ENCODE results near the gene CMTM8.

CMTM8 gene

GRCh38 chr3:32320080-32320479 lies 81.6 kb downstream of the CMTM8 start:
- Histone ChIP-seq H3K36me3 (ENCODE audit: control insufficient read depth, insufficient read depth, low read length) (no peaks in the 10 kb centered on the region), H3K9ac (ENCODE audit: low read length) (no peak overlapping the region), H3K27ac (ENCODE audit: low read depth, low read length) (no peak overlapping the region), H3K4me1 (ENCODE audit: control insufficient read depth, insufficient read depth, low read length) (peaks cover 10% of the 10 kb centered on the region), H3K4me3 (ENCODE audit: low read depth, low read length) (no peak overlapping the region), H3K9me3 (ENCODE audit: control insufficient read depth, insufficient read depth, low read depth, low read length) (no peaks in the 10 kb centered on the region), H3K27me3 (ENCODE audit: control insufficient read depth, insufficient read depth, low read length) (no peaks in the 10 kb centered on the region)

GRCh38 chr3:32321095-32321790 lies 82.8 kb downstream of the CMTM8 start:
- Histone ChIP-seq H3K36me3 (ENCODE audit: control insufficient read depth, insufficient read depth, low read length) (no peaks in the 10 kb centered on the region), H3K4me3 (ENCODE audit: low read depth, low read length) (no peak overlapping the region), H3K9ac (ENCODE audit: low read length) (no peak overlapping the region), H3K27me3 (ENCODE audit: control insufficient read depth, insufficient read depth, low read length) (no peaks in the 10 kb centered on the region), H3K9me3 (ENCODE audit: control insufficient read depth, insufficient read depth, low read depth, low read length) (no peaks in the 10 kb centered on the region), H3K4me1 (ENCODE audit: control insufficient read depth, insufficient read depth, low read length) (peaks cover 21% of the 10 kb centered on the region), H3K27ac (ENCODE audit: low read depth, low read length) (no peak overlapping the region)

- Histone ChIP-seq H3K4me1 (ENCODE audit: control insufficient read depth, insufficient read depth, low read length) (peaks cover 21% of the 10 kb centered on the region), H3K9me3 (ENCODE audit: control insufficient read depth, insufficient read depth, low read depth, low read length) (no peaks in the 10 kb centered on the region)
Observed at GRCh38 chr3:32322311-32322710, 83.8 kb downstream of the CMTM8 start.

GRCh38 chr3:32323604-32324003 lies 85.1 kb downstream of the CMTM8 start:
- Histone ChIP-seq H3K9me3 (ENCODE audit: control insufficient read depth, insufficient read depth, low read depth, low read length) (no peaks in the 10 kb centered on the region), H3K27ac (ENCODE audit: low read depth, low read length) (no peak overlapping the region), H3K27me3 (ENCODE audit: control insufficient read depth, insufficient read depth, low read length) (no peaks in the 10 kb centered on the region), H3K9ac (ENCODE audit: low read length) (no peak overlapping the region), H3K4me1 (ENCODE audit: control insufficient read depth, insufficient read depth, low read length) (peaks cover 21% of the 10 kb centered on the region), H3K4me3 (ENCODE audit: low read depth, low read length) (no peak overlapping the region), H3K36me3 (ENCODE audit: control insufficient read depth, insufficient read depth, low read length) (no peaks in the 10 kb centered on the region)

More at GRCh38 chr3:32322311-32322710, 83.8 kb downstream of the CMTM8 start:
- Histone ChIP-seq H3K9ac (ENCODE audit: low read length) (no peak overlapping the region), H3K4me3 (ENCODE audit: low read depth, low read length) (no peak overlapping the region), H3K36me3 (ENCODE audit: control insufficient read depth, insufficient read depth, low read length) (no peaks in the 10 kb centered on the region), H3K27ac (ENCODE audit: low read depth, low read length) (no peak overlapping the region), H3K27me3 (ENCODE audit: control insufficient read depth, insufficient read depth, low read length) (no peaks in the 10 kb centered on the region)

GRCh38 chr3:32325201-32325600 lies 86.7 kb downstream of the CMTM8 start:
- no peaks in the 10 kb centered on the region for H3K36me3 ChIP-seq (ENCODE audit: control insufficient read depth, insufficient read depth, low read length)
- H3K27me3 ChIP-seq (ENCODE audit: control insufficient read depth, insufficient read depth, low read length): no peaks in the 10 kb centered on the region
- H3K9ac ChIP-seq (ENCODE audit: low read length): no peak overlapping the region
- H3K27ac ChIP-seq (ENCODE audit: low read depth, low read length): no peak overlapping the region
- peaks cover 21% of the 10 kb centered on the region for H3K4me1 ChIP-seq (ENCODE audit: control insufficient read depth, insufficient read depth, low read length)
- no peak overlapping the region for H3K4me3 ChIP-seq (ENCODE audit: low read depth, low read length)
- H3K9me3 ChIP-seq (ENCODE audit: control insufficient read depth, insufficient read depth, low read depth, low read length): no peaks in the 10 kb centered on the region

GRCh38 chr3:32325927-32326326 lies 87.4 kb downstream of the CMTM8 start:
- Histone ChIP-seq H3K4me3 (ENCODE audit: low read depth, low read length) (no peak overlapping the region), H3K36me3 (ENCODE audit: control insufficient read depth, insufficient read depth, low read length) (no peaks in the 10 kb centered on the region), H3K27me3 (ENCODE audit: control insufficient read depth, insufficient read depth, low read length) (no peaks in the 10 kb centered on the region), H3K27ac (ENCODE audit: low read depth, low read length) (no peak overlapping the region), H3K9ac (ENCODE audit: low read length) (no peak overlapping the region), H3K9me3 (ENCODE audit: control insufficient read depth, insufficient read depth, low read depth, low read length) (no peaks in the 10 kb centered on the region), H3K4me1 (ENCODE audit: control insufficient read depth, insufficient read depth, low read length) (peaks cover 18% of the 10 kb centered on the region)

- Histone ChIP-seq H3K4me3 (ENCODE audit: low read depth, low read length) (no peak overlapping the region), H3K9ac (ENCODE audit: low read length) (no peak overlapping the region), H3K27me3 (ENCODE audit: control insufficient read depth, insufficient read depth, low read length) (no peaks in the 10 kb centered on the region), H3K9me3 (ENCODE audit: control insufficient read depth, insufficient read depth, low read depth, low read length) (no peaks in the 10 kb centered on the region), H3K36me3 (ENCODE audit: control insufficient read depth, insufficient read depth, low read length) (no peaks in the 10 kb centered on the region), H3K4me1 (ENCODE audit: control insufficient read depth, insufficient read depth, low read length) (peaks cover 13% of the 10 kb centered on the region), H3K27ac (ENCODE audit: low read depth, low read length) (no peak overlapping the region)
Observed at GRCh38 chr3:32326795-32327194, 88.3 kb downstream of the CMTM8 start.

GRCh38 chr3:32334675-32335074 lies 96.2 kb downstream of the CMTM8 start:
- Histone ChIP-seq H3K4me1 (ENCODE audit: control insufficient read depth, insufficient read depth, low read length) (0 out of 2 replicates have a peak, but pooled peaks cover 3% of the 10 kb centered on the region), H3K9ac (ENCODE audit: low read length) (no peak overlapping the region), H3K4me3 (ENCODE audit: low read depth, low read length) (no peak overlapping the region), H3K27ac (ENCODE audit: low read depth, low read length) (no peak overlapping the region), H3K27me3 (ENCODE audit: control insufficient read depth, insufficient read depth, low read length) (no peaks in the 10 kb centered on the region), H3K36me3 (ENCODE audit: control insufficient read depth, insufficient read depth, low read length) (no peaks in the 10 kb centered on the region), H3K9me3 (ENCODE audit: control insufficient read depth, insufficient read depth, low read depth, low read length) (no peaks in the 10 kb centered on the region)

- H3K27ac ChIP-seq (ENCODE audit: low read depth, low read length): no peak overlapping the region
Observed at GRCh38 chr3:32335365-32336112, 97.1 kb downstream of the CMTM8 start.

GRCh38 chr3:32336113-32336498 lies 97.6 kb downstream of the CMTM8 start:
- Histone ChIP-seq H3K9me3 (ENCODE audit: control insufficient read depth, insufficient read depth, low read depth, low read length) (no peaks in the 10 kb centered on the region), H3K27me3 (ENCODE audit: control insufficient read depth, insufficient read depth, low read length) (no peaks in the 10 kb centered on the region), H3K9ac (ENCODE audit: low read length) (no peak overlapping the region), H3K4me1 (ENCODE audit: control insufficient read depth, insufficient read depth, low read length) (0 out of 2 replicates have a peak, but pooled peaks cover 3% of the 10 kb centered on the region), H3K36me3 (ENCODE audit: control insufficient read depth, insufficient read depth, low read length) (no peaks in the 10 kb centered on the region), H3K4me3 (ENCODE audit: low read depth, low read length) (no peak overlapping the region), H3K27ac (ENCODE audit: low read depth, low read length) (no peak overlapping the region)

More at GRCh38 chr3:32335365-32336112, 97.1 kb downstream of the CMTM8 start:
- Histone ChIP-seq H3K4me1 (ENCODE audit: control insufficient read depth, insufficient read depth, low read length) (0 out of 2 replicates have a peak, but pooled peaks cover 3% of the 10 kb centered on the region), H3K27me3 (ENCODE audit: control insufficient read depth, insufficient read depth, low read length) (no peaks in the 10 kb centered on the region), H3K36me3 (ENCODE audit: control insufficient read depth, insufficient read depth, low read length) (no peaks in the 10 kb centered on the region), H3K4me3 (ENCODE audit: low read depth, low read length) (no peak overlapping the region), H3K9ac (ENCODE audit: low read length) (no peak overlapping the region), H3K9me3 (ENCODE audit: control insufficient read depth, insufficient read depth, low read depth, low read length) (no peaks in the 10 kb centered on the region)

GRCh38 chr3:32337505-32337904 lies 99.0 kb downstream of the CMTM8 start:
- H3K4me1 ChIP-seq (ENCODE audit: control insufficient read depth, insufficient read depth, low read length): 0 out of 2 replicates have a peak, but pooled peaks cover 3% of the 10 kb centered on the region
- no peak overlapping the region for H3K9ac ChIP-seq (ENCODE audit: low read length)
- no peak overlapping the region for H3K27ac ChIP-seq (ENCODE audit: low read depth, low read length)
- H3K4me3 ChIP-seq (ENCODE audit: low read depth, low read length): no peak overlapping the region
- no peaks in the 10 kb centered on the region for H3K9me3 ChIP-seq (ENCODE audit: control insufficient read depth, insufficient read depth, low read depth, low read length)
- no peaks in the 10 kb centered on the region for H3K36me3 ChIP-seq (ENCODE audit: control insufficient read depth, insufficient read depth, low read length)
- H3K27me3 ChIP-seq (ENCODE audit: control insufficient read depth, insufficient read depth, low read length): no peaks in the 10 kb centered on the region

Measured in HUES6 (cell line).